Upper lobe of left lung (tissue), 6 donors: ENCODE measurements around the gene AKNA. TPM values are rescaled to one million over a fixed set of nuclear protein-coding genes. Genes with fewer than 3 reads are reported as not detected.

Experiments used
- ATAC-seq, 2 donors: fragments of 200-7000 bp; cut with Tn5 transposase; one replicate each; pipeline ENCODE4 v1.9.1; 2022; ENCODE audit warnings: mild to moderate bottlenecking in 2 of 2, moderate library complexity in 2 of 2; ENCODE audit not compliant: low FRiP score in 2 of 2
- DNase-seq, 2 donors: peaks; one replicate each; pipeline ENCODE4 v3.0.0-alpha.2; 2019 to 2020
- H3K27ac ChIP-seq, 4 donors: fragments of 200-600 bp; sonication (generic); one replicate each; pipeline ENCODE4 v1.5.1; 2016 to 2019
- H3K27me3 ChIP-seq, 4 donors: fragments of 200-600 bp; sonication (generic); one replicate each; pipeline ENCODE4 v1.5.1; 2017 to 2019
- H3K36me3 ChIP-seq, 4 donors: fragments of 200-600 bp; sonication (generic); one replicate each; pipeline ENCODE4 v1.5.1; 2016 to 2019
- H3K4me1 ChIP-seq, 4 donors: fragments of 200-600 bp; sonication (generic); one replicate each; pipeline ENCODE4 v1.5.1; 2018 to 2019
- H3K4me3 ChIP-seq, 4 donors: fragments of 200-600 bp; sonication (generic); one replicate each; pipeline ENCODE4 v1.5.1; 2017 to 2019; ENCODE audit warnings: mild to moderate bottlenecking in 2 of 4, moderate library complexity in 1 of 4
- H3K9me3 ChIP-seq, 4 donors: fragments of 200-600 bp; sonication (generic); one replicate each; pipeline ENCODE4 v1.5.1; 2018 to 2019
- CTCF ChIP-seq, 6 experiments: fragments of 450-650 bp in 4 of 6; fragments of 200-600 bp in 2 of 6; sonication (generic) in 2 of 6; IDR thresholded peaks; one replicate each; pipeline ENCODE4 v1.5.1; 2016 to 2019; ENCODE audit warnings: antibody characterized with exemption in 6 of 6
- EP300 ChIP-seq, 4 donors: sonication (generic); formaldehyde crosslinking; IDR thresholded peaks; one replicate each; pipeline ENCODE4 v1.5.1; 2017; ENCODE audit warnings: antibody characterized with exemption in 4 of 4, control low read depth in 2 of 4
- POLR2A ChIP-seq, 4 donors: fragments of 450-650 bp; IDR thresholded peaks; one replicate each; pipeline ENCODE4 v1.5.1; 2016 to 2017; ENCODE audit warnings: antibody characterized with exemption in 4 of 4, mild to moderate bottlenecking in 2 of 4
- POLR2AphosphoS5 ChIP-seq, 2 donors: sonication (generic); formaldehyde crosslinking; IDR thresholded peaks; one replicate each; pipeline ENCODE4 v1.5.1; 2017; ENCODE audit warnings: antibody characterized with exemption in 2 of 2
- WGBS, 2 donors: methylation state at CpG; one replicate each; pipeline ENCODE4 v1.1.5; 2017 to 2018; 5-methylcytosine and 5-hydroxymethylcytosine counted together
- total RNA-seq, 6 donors: library from RNA; depleted of rRNA in 4 of 6; stranded (reverse); fragments of >200 nt in 4 of 6; gene quantifications; one replicate each; pipeline versions ENCODE4 v1.1.0 to v1.2.1, GENCODE V29; 2016 to 2021
- donor health status: DM: no; HTN: no; CAD: no; lungs with moderate emphysema.
- donor health status: DM: no; HTN: yes; CAD: no; lungs with severe emphysema.

The AKNA gene
- total RNA-seq, 6 donors from 2014 or later = 38.3 to 152 (median 61.5) TPM

DNA sequence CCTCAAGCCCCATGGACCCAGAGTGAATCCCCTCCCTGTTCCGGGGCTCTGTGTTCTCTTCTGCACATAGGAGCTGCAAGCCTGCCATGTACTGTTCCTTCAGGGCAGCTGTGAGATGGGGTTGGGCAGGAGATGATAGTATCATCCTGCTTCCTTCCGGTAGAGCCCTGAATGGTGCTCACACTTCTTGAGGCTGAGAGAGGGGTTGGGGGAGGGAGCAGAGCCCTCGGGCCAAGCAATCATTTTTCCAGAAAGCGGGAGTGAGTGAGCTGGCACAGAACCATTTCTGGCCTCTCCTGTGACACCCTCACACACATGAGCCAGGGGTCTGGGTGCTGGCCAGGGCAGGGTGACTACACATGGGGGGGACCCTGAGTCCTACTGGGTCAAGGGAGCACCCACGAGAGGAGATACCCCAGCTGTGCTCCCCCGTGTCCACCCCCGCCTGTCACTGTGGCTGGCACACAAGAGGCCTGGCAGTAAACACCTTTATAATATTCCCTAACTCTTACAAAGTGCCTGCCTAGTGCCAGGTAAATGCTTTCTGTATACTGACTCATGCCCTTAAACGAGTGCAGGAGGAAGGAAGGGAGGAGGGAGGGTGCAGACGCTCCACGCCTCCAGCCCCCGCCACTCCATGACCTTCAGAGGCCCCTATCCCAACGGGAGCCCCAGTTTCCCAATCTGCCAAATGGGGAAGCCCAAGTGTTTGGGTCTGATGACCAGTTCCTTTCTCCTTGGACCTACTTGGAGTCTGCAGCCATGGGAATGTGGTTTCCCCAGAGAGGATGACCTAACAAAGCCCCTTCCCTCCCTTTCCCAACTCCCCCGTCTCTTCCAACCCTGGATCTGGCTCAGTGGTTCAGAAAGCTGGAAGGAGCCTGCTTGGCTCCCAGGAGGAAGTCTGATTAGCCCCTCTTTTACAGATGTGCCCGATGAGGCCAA is 15.5 kb downstream of the AKNA start:
- H3K36me3 ChIP-seq = peaks cover 17 to 73% (median 35%) of the 10 kb centered on the region in 4 donors
- WGBS, 2 donors = 15 to 19% methylated on average over 6 to 14 of the region's 14 CpGs
- H3K27ac ChIP-seq = peak overlapping the region; percentile 78 to 88 (median 86)
- no peaks in the 10 kb centered on the region for H3K9me3 ChIP-seq
- DNase-seq (peak in 1 of 2 donors; percentile 82), ATAC-seq (peak; percentile 47 to 65)
- no peaks in the 10 kb centered on the region for H3K27me3 ChIP-seq
- TF ChIP-seq CTCF (IDR thresholded peaks at IDR 0.05) (no peak), POLR2AphosphoS5 (IDR thresholded peaks at IDR 0.05) (peak in 1 of 2 donors; percentile 61), POLR2A (IDR thresholded peaks at IDR 0.05) (no peak), EP300 (IDR thresholded peaks at IDR 0.05) (no peak)
- peak overlapping the region in 1 of 4 donors; percentile 17 for H3K4me3 ChIP-seq
- peaks cover 41 to 64% (median 48%) of the 10 kb centered on the region in 4 donors for H3K4me1 ChIP-seq

- DNase-seq (no peak), ATAC-seq (no peak)
- Histone ChIP-seq H3K27me3 (no peaks in the 10 kb centered on the region), H3K36me3 (peaks cover 9 to 70% (median 28%) of the 10 kb centered on the region in 4 donors), H3K4me1 (peaks cover 48 to 67% (median 56%) of the 10 kb centered on the region in 4 donors), H3K4me3 (no peak overlapping the region), H3K9me3 (no peaks in the 10 kb centered on the region), H3K27ac (peak overlapping the region; percentile 78 to 88 (median 86))
- TF ChIP-seq POLR2A (IDR thresholded peaks at IDR 0.05) (no peak), POLR2AphosphoS5 (IDR thresholded peaks at IDR 0.05) (no peak), EP300 (IDR thresholded peaks at IDR 0.05) (no peak), CTCF (IDR thresholded peaks at IDR 0.05) (no peak)
- WGBS, 2 donors = 60% methylated on average over 7 of the region's 7 CpGs; no CpG with 5 or more reads in 1 of the 2 donors
Measured at GRCh38 chr9:114371343-114371944, 16.3 kb downstream of the AKNA start.

GRCh38 chr9:114370968-114371320 is 16.8 kb downstream of the AKNA start:
- peaks cover 7 to 67% (median 25%) of the 10 kb centered on the region in 4 donors for H3K36me3 ChIP-seq
- WGBS, 2 donors = 67 to 73% methylated on average over 1 to 4 of the region's 4 CpGs
- H3K4me1 ChIP-seq = peaks cover 53 to 72% (median 60%) of the 10 kb centered on the region in 4 donors
- H3K9me3 ChIP-seq = no peaks in the 10 kb centered on the region
- no peaks in the 10 kb centered on the region for H3K27me3 ChIP-seq
- no peak overlapping the region for H3K4me3 ChIP-seq
- H3K27ac ChIP-seq = peak overlapping the region; percentile 78 to 88 (median 86)
- TF ChIP-seq CTCF (IDR thresholded peaks at IDR 0.05) = no peak
- TF ChIP-seq EP300 (IDR thresholded peaks at IDR 0.05) = no peak
- no peak for TF ChIP-seq POLR2A (IDR thresholded peaks at IDR 0.05)
- no peak for TF ChIP-seq POLR2AphosphoS5 (IDR thresholded peaks at IDR 0.05)
- no peak for ATAC-seq
- DNase-seq = no peak

GRCh38 chr9:114370251-114370967 is 17.4 kb downstream of the AKNA start:
- peak overlapping the region; percentile 78 to 88 (median 86) for H3K27ac ChIP-seq
- H3K4me1 ChIP-seq = peaks cover 57 to 77% (median 65%) of the 10 kb centered on the region in 4 donors
- no peak overlapping the region for H3K4me3 ChIP-seq
- H3K36me3 ChIP-seq = peaks cover 7 to 66% (median 25%) of the 10 kb centered on the region in 4 donors
- DNase-seq (no peak), ATAC-seq (no peak)
- H3K9me3 ChIP-seq = no peaks in the 10 kb centered on the region
- WGBS, 2 donors = 72 to 83% methylated on average over 5 to 6 of the region's 6 CpGs
- H3K27me3 ChIP-seq = no peaks in the 10 kb centered on the region
- TF ChIP-seq EP300 (IDR thresholded peaks at IDR 0.05) = no peak
- no peak for TF ChIP-seq POLR2AphosphoS5 (IDR thresholded peaks at IDR 0.05)
- no peak for TF ChIP-seq CTCF (IDR thresholded peaks at IDR 0.05)
- TF ChIP-seq POLR2A (IDR thresholded peaks at IDR 0.05) = no peak
